Osteocyte (in vitro differentiated cells): Measurements from ENCODE around the gene SGK1. TPM values are rescaled to one million over a fixed set of nuclear protein-coding genes. Genes with fewer than 3 reads are reported as not detected.

ENCODE experiments used
- DNase-seq: peaks from one replicate; pipeline ENCODE4 v3.0.0; 2021; ENCODE audit warnings: mixed read lengths; ENCODE audit not compliant: unreplicated experiment; ENCODE audit errors: extremely low spot score
- H3K27ac Mint-ChIP-seq: one replicate; pipeline ENCODE4 v1.8.0; 2021; ENCODE audit warnings: mild to moderate bottlenecking, mixed read lengths; ENCODE audit not compliant: unreplicated experiment
- H3K27me3 Mint-ChIP-seq: one replicate; pipeline ENCODE4 v1.8.0; 2021; ENCODE audit warnings: mixed read lengths; ENCODE audit not compliant: unreplicated experiment
- H3K36me3 Mint-ChIP-seq: one replicate; pipeline ENCODE4 v1.8.0; 2021; ENCODE audit warnings: mixed read lengths; ENCODE audit not compliant: unreplicated experiment
- H3K4me1 Mint-ChIP-seq: one replicate; pipeline ENCODE4 v1.8.0; 2021; ENCODE audit warnings: mixed read lengths; ENCODE audit not compliant: unreplicated experiment
- H3K4me3 Mint-ChIP-seq: one replicate; pipeline ENCODE4 v1.8.0; 2021; ENCODE audit warnings: mild to moderate bottlenecking, moderate library complexity, mixed read lengths; ENCODE audit not compliant: unreplicated experiment
- H3K9me3 Mint-ChIP-seq: one replicate; pipeline ENCODE4 v1.8.0; 2021; ENCODE audit warnings: mixed read lengths; ENCODE audit not compliant: unreplicated experiment
- CTCF ChIP-seq: fragments of 200-600 bp; sonication (generic); IDR thresholded peaks from 2 replicates; pipeline ENCODE4 v1.5.0; 2021; ENCODE audit warnings: antibody characterized with exemption, mild to moderate bottlenecking, moderate library complexity
- total RNA-seq: library from RNA; stranded (reverse); gene quantifications from 2 replicates; pipeline ENCODE4 v1.2.1, GENCODE V29; 2021

SGK1 gene
- total RNA-seq, 1 donor from 2014 or later = 448 TPM

- H3K27ac Mint-ChIP-seq = no peak overlapping the region
- DNase-seq = no peak
- no peak overlapping the region for H3K4me3 Mint-ChIP-seq
- no peaks in the 10 kb centered on the region for H3K36me3 Mint-ChIP-seq
- H3K27me3 Mint-ChIP-seq = no peaks in the 10 kb centered on the region
- H3K4me1 Mint-ChIP-seq = peaks cover 32% of the 10 kb centered on the region
- TF ChIP-seq CTCF = no peak
- H3K9me3 Mint-ChIP-seq = no peaks in the 10 kb centered on the region
These were observed 70.6 kb downstream of the SGK1 start for GRCh38 chr6:134247231-134247833.

- Mint-ChIP-seq H3K4me1 (peaks cover 20% of the 10 kb centered on the region), H3K27me3 (no peaks in the 10 kb centered on the region), H3K9me3 (no peaks in the 10 kb centered on the region), H3K36me3 (no peaks in the 10 kb centered on the region), H3K27ac (no peak overlapping the region), H3K4me3 (no peak overlapping the region)
- no peak for DNase-seq
- no peak for TF ChIP-seq CTCF
These were observed 72.2 kb downstream of the SGK1 start for GRCh38 chr6:134245706-134246105.

GRCh38 chr6:134245041-134245440, 72.9 kb downstream of the SGK1 start:
- Mint-ChIP-seq H3K4me1 (peaks cover 16% of the 10 kb centered on the region), H3K27ac (no peak overlapping the region), H3K4me3 (no peak overlapping the region), H3K9me3 (no peaks in the 10 kb centered on the region), H3K27me3 (no peaks in the 10 kb centered on the region), H3K36me3 (no peaks in the 10 kb centered on the region)
- no peak for DNase-seq
- no peak for TF ChIP-seq CTCF

GRCh38 chr6:134240665-134241431, 77.1 kb downstream of the SGK1 start:
- DNase-seq = no peak
- no peaks in the 10 kb centered on the region for H3K27me3 Mint-ChIP-seq
- H3K36me3 Mint-ChIP-seq = no peaks in the 10 kb centered on the region
- no peak overlapping the region for H3K4me3 Mint-ChIP-seq
- no peak overlapping the region for H3K27ac Mint-ChIP-seq
- no peak for TF ChIP-seq CTCF
- H3K9me3 Mint-ChIP-seq = no peaks in the 10 kb centered on the region
- H3K4me1 Mint-ChIP-seq = peaks cover 6% of the 10 kb centered on the region

GRCh38 chr6:134238960-134239795, 78.7 kb downstream of the SGK1 start:
- H3K4me1 Mint-ChIP-seq = peaks cover 8% of the 10 kb centered on the region
- H3K9me3 Mint-ChIP-seq = no peaks in the 10 kb centered on the region
- H3K27me3 Mint-ChIP-seq = no peaks in the 10 kb centered on the region
- no peak for DNase-seq
- H3K4me3 Mint-ChIP-seq = no peak overlapping the region
- no peaks in the 10 kb centered on the region for H3K36me3 Mint-ChIP-seq
- no peak overlapping the region for H3K27ac Mint-ChIP-seq
- TF ChIP-seq CTCF = no peak
